Muscle of leg (tissue), 16 donors: ENCODE data around the gene CYTH4. TPM values are rescaled to one million over a fixed set of nuclear protein-coding genes. Genes with fewer than 3 reads are reported as not detected.
"Not testable (repeated sequence)": the region's sequence is repeated elsewhere in the genome, so short reads cannot be mapped to it uniquely, and the experiment has no call there.

ENCODE experiments used
- DNase-seq: peaks from one replicate; pipeline ENCODE4 v3.0.0; 2013
- H3K27ac ChIP-seq: one replicate; pipeline ENCODE4 v1.5.1; 2013; ENCODE audit warnings: mild to moderate bottlenecking, low read length, control low read depth
- H3K27me3 ChIP-seq: one replicate; pipeline ENCODE4 v1.6.1; 2013; ENCODE audit warnings: low read length; ENCODE audit not compliant: control insufficient read depth, insufficient read depth
- H3K36me3 ChIP-seq: one replicate; pipeline ENCODE4 v1.6.1; 2013; ENCODE audit warnings: low read length; ENCODE audit not compliant: control insufficient read depth, insufficient read depth
- H3K4me1 ChIP-seq: one replicate; pipeline ENCODE4 v1.6.1; 2013; ENCODE audit warnings: low read length; ENCODE audit not compliant: control insufficient read depth, insufficient read depth
- H3K4me3 ChIP-seq: one replicate; pipeline ENCODE4 v1.5.1; 2013; ENCODE audit warnings: low read length, control low read depth
- H3K9me3 ChIP-seq: replicated peaks from 2 replicates; pipeline ENCODE4 v1.6.1; 2013; ENCODE audit warnings: low read depth, low read length; ENCODE audit not compliant: control insufficient read depth
- WGBS: methylation state at CpG from one replicate; pipeline ENCODE4 v1.1.5; 2013; ENCODE audit warnings: missing lambda C conversion rate; ENCODE audit not compliant: insufficient coverage; 5-methylcytosine and 5-hydroxymethylcytosine counted together
- long read RNA-seq, 11 donors: transcript quantifications; one replicate each; lab custom pipeline, GENCODE V29; 2026
- polyA plus RNA-seq, 8 donors: library from polyadenylated mRNA; unstranded; fragments of 120-200 nt; gene quantifications; one replicate each; pipeline versions ENCODE4 v1.2.1 to v1.2.3, GENCODE V29; 2013; ENCODE audit warnings: inconsistent platforms in 1 of 8, low replicate concordance in 1 of 8; ENCODE audit not compliant: insufficient read length in 8 of 8, insufficient read depth in 1 of 8
- total RNA-seq: library from RNA; stranded (reverse); fragments of 120-200 nt; gene quantifications from one replicate; pipeline ENCODE4 v1.2.4, GENCODE V29; 2013

The CYTH4 gene
- 6.5 TPM for total RNA-seq
- 1 to 10 TPM; 4.6 to 9.6 (median 5.7) TPM for polyA plus RNA-seq
- long read RNA-seq, donor 1, partial matches to known transcripts = 0 of 1 reads
- long read RNA-seq, donor 1, other reads (novel, unspliced or antisense) = 0 of 1 reads
- long read RNA-seq, donor 2, partial matches to known transcripts = 0 of 1 reads
- long read RNA-seq, donor 2, other reads (novel, unspliced or antisense) = 0 of 1 reads
- long read RNA-seq, donor 3, partial matches to known transcripts = 7 of 8 reads
- long read RNA-seq, donor 3, other reads (novel, unspliced or antisense) = 0 of 8 reads
- long read RNA-seq, donor 4, partial matches to known transcripts = 0 of 2 reads
- long read RNA-seq, donor 4, other reads (novel, unspliced or antisense) = 0 of 2 reads
- long read RNA-seq, donor 5, partial matches to known transcripts = 6 of 6 reads
- long read RNA-seq, donor 5, other reads (novel, unspliced or antisense) = 0 of 6 reads
- long read RNA-seq, donor 6, partial matches to known transcripts = 8 of 8 reads
- long read RNA-seq, donor 6, other reads (novel, unspliced or antisense) = 0 of 8 reads
- long read RNA-seq, donor 7 = 0 reads
- long read RNA-seq, donor 8 = 0 reads
- long read RNA-seq, donor 9, partial matches to known transcripts = 0 of 3 reads
- long read RNA-seq, donor 9, other reads (novel, unspliced or antisense) = 0 of 3 reads
- long read RNA-seq, donor 10, partial matches to known transcripts = 0 of 2 reads
- long read RNA-seq, donor 10, other reads (novel, unspliced or antisense) = 0 of 2 reads
- long read RNA-seq, donor 11 = 0 reads

GRCh38 chr22:37282385-37282677 is at the start of gene CYTH4:
Gene CYTH4 (plus strand): TSS chr22:37282508. CDS start chr22:37282570, 62 bp downstream.
- Histone ChIP-seq H3K27ac (peak within 1 kb of the TSS; percentile 63), H3K4me1 (peaks cover 13% of the 10 kb centered on the region), H3K27me3 (peaks cover 7% of the 10 kb centered on the region), H3K36me3 (no peaks in the 10 kb centered on the region), H3K9me3 (peaks cover 4% of the 10 kb centered on the region), H3K4me3 (peak within 1 kb of the TSS; percentile 36)
- peak; percentile 53 for DNase-seq
- WGBS = 43% methylated on average over 12 of the region's 12 CpGs

- 85% methylated on average over 12 of the region's 12 CpGs for WGBS
Observed at GRCh38 chr22:37233371-37233750, 48.9 kb upstream of the CYTH4 start.

GRCh38 chr22:37233751-37234631 is 48.3 kb upstream of the CYTH4 start:
- 64% methylated on average over 27 of the region's 27 CpGs for WGBS

More at GRCh38 chr22:37233371-37233750, 48.9 kb upstream of the CYTH4 start:
- not testable (repeated sequence) for H3K4me3 ChIP-seq, H3K27me3 ChIP-seq, DNase-seq, H3K9me3 ChIP-seq, H3K36me3 ChIP-seq, H3K27ac ChIP-seq
- peaks cover 12% of the 10 kb centered on the region for H3K4me1 ChIP-seq

GRCh38 chr22:37234736-37235711 is 47.3 kb upstream of the CYTH4 start:
- Histone ChIP-seq H3K4me1 (no peaks in the 10 kb centered on the region), H3K36me3 (no peaks in the 10 kb centered on the region), H3K27me3 (peaks cover 10% of the 10 kb centered on the region), H3K27ac (no peak overlapping the region), H3K4me3 (no peak overlapping the region), H3K9me3 (no peaks in the 10 kb centered on the region)
- no peak for DNase-seq
- WGBS = 73% methylated on average over 15 of the region's 16 CpGs

More at GRCh38 chr22:37233751-37234631, 48.3 kb upstream of the CYTH4 start:
- H3K36me3 ChIP-seq = no peaks in the 10 kb centered on the region
- H3K9me3 ChIP-seq = no peaks in the 10 kb centered on the region
- no peak overlapping the region for H3K4me3 ChIP-seq
- no peak overlapping the region for H3K27ac ChIP-seq
- peaks cover 9% of the 10 kb centered on the region for H3K4me1 ChIP-seq
- DNase-seq = no peak
- H3K27me3 ChIP-seq = peaks cover 10% of the 10 kb centered on the region

- 91% methylated on average over 2 of the region's 3 CpGs for WGBS
- Histone ChIP-seq H3K9me3 (no peaks in the 10 kb centered on the region), H3K27ac (no peak overlapping the region), H3K27me3 (peaks cover 10% of the 10 kb centered on the region), H3K4me3 (no peak overlapping the region), H3K36me3 (no peaks in the 10 kb centered on the region), H3K4me1 (no peaks in the 10 kb centered on the region)
- no peak for DNase-seq
Observed at GRCh38 chr22:37235897-37236607, 46.3 kb upstream of the CYTH4 start.

- no peak overlapping the region for H3K27ac ChIP-seq
- H3K36me3 ChIP-seq = no peaks in the 10 kb centered on the region
- DNase-seq = no peak
Observed at GRCh38 chr22:37237371-37238268, 44.7 kb upstream of the CYTH4 start.

GRCh38 chr22:37239336-37240239 is 42.7 kb upstream of the CYTH4 start:
- Histone ChIP-seq H3K27me3 (peaks cover 7% of the 10 kb centered on the region), H3K4me3 (no peak overlapping the region), H3K27ac (no peak overlapping the region), H3K4me1 (peaks cover 14% of the 10 kb centered on the region), H3K9me3 (no peaks in the 10 kb centered on the region), H3K36me3 (no peaks in the 10 kb centered on the region)
- no peak for DNase-seq
- 87% methylated on average over 4 of the region's 10 CpGs for WGBS

More at GRCh38 chr22:37237371-37238268, 44.7 kb upstream of the CYTH4 start:
- 65% methylated on average over 14 of the region's 20 CpGs for WGBS
- H3K27me3 ChIP-seq = peaks cover 11% of the 10 kb centered on the region
- H3K9me3 ChIP-seq = no peaks in the 10 kb centered on the region
- H3K4me1 ChIP-seq = peaks cover 5% of the 10 kb centered on the region
- no peak overlapping the region for H3K4me3 ChIP-seq
